ENCODE results near the gene GNG12.

GRCh38 chr1:67745875-67746698 is 87.2 kb downstream of the GNG12 start:
- no peak for TF ChIP-seq POLR2A (IDR thresholded peaks at IDR 0.05)
- no peak for TF ChIP-seq CTCF (IDR thresholded peaks at IDR 0.05)

All from upper lobe of left lung (tissue), 4 donors.